SIG-M5 treated with dmso at 0.1 percent for 504 hours (cell line): ENCODE results near the gene SLC29A3.
"Not testable (repeated sequence)": the region's sequence is repeated elsewhere in the genome, so short reads cannot be mapped to it uniquely, and the experiment has no call there.

Experiments used
- DNase-seq: peaks from one replicate; lab custom pipeline; 2025; ENCODE audit not compliant: unreplicated experiment; lab: John Stamatoyannopoulos, UW

The SLC29A3 gene

GRCh38 chr10:71283876-71284275 is 35.2 kb upstream of the SLC29A3 start:
- no peak for DNase-seq

- DNase-seq, result no peak
Measured at GRCh38 chr10:71284544-71285179, 34.4 kb upstream of the SLC29A3 start.

GRCh38 chr10:71285180-71285545 is 33.9 kb upstream of the SLC29A3 start:
- DNase-seq, result no peak

- no peak for DNase-seq
Measured at GRCh38 chr10:71285986-71286385, 33.1 kb upstream of the SLC29A3 start.

- DNase-seq, result no peak
Measured at GRCh38 chr10:71286521-71287294, 32.4 kb upstream of the SLC29A3 start.

- no peak for DNase-seq
Measured at GRCh38 chr10:71287456-71287855, 31.6 kb upstream of the SLC29A3 start.

- no peak for DNase-seq
Measured at GRCh38 chr10:71288461-71288860, 30.6 kb upstream of the SLC29A3 start.

GRCh38 chr10:71289421-71290130 is 29.5 kb upstream of the SLC29A3 start:
- no peak for DNase-seq

- DNase-seq, result no peak
Measured at GRCh38 chr10:71290331-71290730, 28.7 kb upstream of the SLC29A3 start.

- no peak for DNase-seq
Measured at GRCh38 chr10:71290806-71291527, 28.1 kb upstream of the SLC29A3 start.

- no peak for DNase-seq
Measured at GRCh38 chr10:71291528-71291900, 27.5 kb upstream of the SLC29A3 start.

- DNase-seq, result no peak
Measured at GRCh38 chr10:71292624-71293445, 26.2 kb upstream of the SLC29A3 start.

- DNase-seq, result no peak
Measured at GRCh38 chr10:71293446-71294084, 25.5 kb upstream of the SLC29A3 start.

- DNase-seq, result no peak
Measured at GRCh38 chr10:71294091-71294561, 24.9 kb upstream of the SLC29A3 start.

GRCh38 chr10:71294856-71295255 is 24.2 kb upstream of the SLC29A3 start:
- no peak for DNase-seq

- DNase-seq, result no peak
Measured at GRCh38 chr10:71295641-71296040, 23.4 kb upstream of the SLC29A3 start.

- DNase-seq, result no peak
Measured at GRCh38 chr10:71296086-71296485, 23.0 kb upstream of the SLC29A3 start.

GRCh38 chr10:71296811-71297210 is 22.2 kb upstream of the SLC29A3 start:
- not testable (repeated sequence) for DNase-seq

GRCh38 chr10:71297343-71297742 is 21.7 kb upstream of the SLC29A3 start:
- no peak for DNase-seq
